ENCODE results near the gene ARMC5. TPM values are rescaled to one million over a fixed set of nuclear protein-coding genes. Genes with fewer than 3 reads are reported as not detected.

ARMC5 gene
- total RNA-seq, 1 experiment from 2014 or later = 11.3 TPM

- TF ChIP-seq GRHL2 (CRISPR knock-in tag; IDR thresholded peaks at IDR 0.05; ENCODE audit: insufficient replicate concordance, severe bottlenecking) = no peak
Measured at GRCh38 chr16:31413381-31413780, 45.9 kb upstream of the ARMC5 start (continued).

- ChIA-PET CTCF (no interaction called here), POLR2A (no interaction called here)
- H3K4me3 Mint-ChIP-seq = no peak overlapping the region
- H3K9me3 Mint-ChIP-seq = peaks cover 7% of the 10 kb centered on the region
- H3K36me3 Mint-ChIP-seq = no peaks in the 10 kb centered on the region
- ATAC-seq = no peak
- no peak for DNase-seq (ENCODE audit: low spot score)
- peaks cover 4% of the 10 kb centered on the region for H3K27me3 Mint-ChIP-seq (ENCODE audit: low read depth)
- no peak overlapping the region for H3K27ac Mint-ChIP-seq
- H3K4me1 Mint-ChIP-seq = no peaks in the 10 kb centered on the region
- TF ChIP-seq RELA (CRISPR knock-in tag; IDR thresholded peaks at IDR 0.05; ENCODE audit: borderline replicate concordance) (no peak), ZNF263 (CRISPR knock-in tag; IDR thresholded peaks at IDR 0.05; ENCODE audit: low read depth) (no peak), STAT6 (CRISPR knock-in tag; conservative IDR thresholded peaks at IDR 0.05; ENCODE audit: low read depth) (no peak), ERG (CRISPR knock-in tag; IDR thresholded peaks at IDR 0.05) (no peak), CBFB (CRISPR knock-in tag; IDR thresholded peaks at IDR 0.05; ENCODE audit: low read depth) (no peak), ZNF532 (CRISPR knock-in tag; IDR thresholded peaks at IDR 0.05; ENCODE audit: borderline replicate concordance) (no peak), ZNF396 (CRISPR knock-in tag; IDR thresholded peaks at IDR 0.05; ENCODE audit: borderline replicate concordance) (no peak), ZSCAN18 (CRISPR knock-in tag; IDR thresholded peaks at IDR 0.05) (no peak), NR1H2 (CRISPR knock-in tag; IDR thresholded peaks at IDR 0.05) (no peak), ZBTB43 (CRISPR knock-in tag; IDR thresholded peaks at IDR 0.05) (no peak), SMAD4 (CRISPR knock-in tag; IDR thresholded peaks at IDR 0.05) (no peak), ZNF317 (CRISPR knock-in tag; IDR thresholded peaks at IDR 0.05; ENCODE audit: borderline replicate concordance, low read depth) (no peak), ZNF281 (CRISPR knock-in tag; IDR thresholded peaks at IDR 0.05) (no peak), ATF3 (CRISPR knock-in tag; conservative IDR thresholded peaks at IDR 0.05) (no peak), FOXK1 (CRISPR knock-in tag; IDR thresholded peaks at IDR 0.05) (no peak), RORB (CRISPR knock-in tag; IDR thresholded peaks at IDR 0.05) (no peak), MLX (CRISPR knock-in tag; IDR thresholded peaks at IDR 0.05) (no peak)
Measured at GRCh38 chr16:31413943-31414342, 45.4 kb upstream of the ARMC5 start.
